ENCODE measurements around the gene MRPS21. TPM values are rescaled to one million over a fixed set of nuclear protein-coding genes. Genes with fewer than 3 reads are reported as not detected.
"Not testable (repeated sequence)": the region's sequence is repeated elsewhere in the genome, so short reads cannot be mapped to it uniquely, and the experiment has no call there.

Gene MRPS21
- total RNA-seq, 4 donors from 2014 or later: 35.7 to 45.3 (median 36.6) TPM

DNA sequence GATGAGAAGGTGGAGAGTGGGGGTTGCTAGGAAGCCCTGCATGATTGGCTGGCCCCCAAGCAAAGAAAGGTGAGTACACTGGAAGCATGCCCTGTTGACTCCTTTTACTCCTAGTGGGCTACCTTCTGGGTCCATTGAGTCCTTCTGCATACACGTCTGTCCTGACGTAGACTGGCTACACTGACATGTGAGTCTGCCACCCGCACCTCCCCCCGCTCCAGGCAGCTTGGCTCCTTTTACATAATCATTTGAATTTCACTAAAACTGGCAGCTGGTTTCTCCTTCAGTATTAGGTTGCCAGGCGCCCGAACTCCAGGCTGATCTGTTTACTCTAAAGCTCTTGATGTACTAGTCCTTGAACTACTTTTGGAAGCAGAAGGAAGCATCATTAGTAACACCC, 8.7 kb downstream of the MRPS21 start:
- TF ChIP-seq, protein P1, sequence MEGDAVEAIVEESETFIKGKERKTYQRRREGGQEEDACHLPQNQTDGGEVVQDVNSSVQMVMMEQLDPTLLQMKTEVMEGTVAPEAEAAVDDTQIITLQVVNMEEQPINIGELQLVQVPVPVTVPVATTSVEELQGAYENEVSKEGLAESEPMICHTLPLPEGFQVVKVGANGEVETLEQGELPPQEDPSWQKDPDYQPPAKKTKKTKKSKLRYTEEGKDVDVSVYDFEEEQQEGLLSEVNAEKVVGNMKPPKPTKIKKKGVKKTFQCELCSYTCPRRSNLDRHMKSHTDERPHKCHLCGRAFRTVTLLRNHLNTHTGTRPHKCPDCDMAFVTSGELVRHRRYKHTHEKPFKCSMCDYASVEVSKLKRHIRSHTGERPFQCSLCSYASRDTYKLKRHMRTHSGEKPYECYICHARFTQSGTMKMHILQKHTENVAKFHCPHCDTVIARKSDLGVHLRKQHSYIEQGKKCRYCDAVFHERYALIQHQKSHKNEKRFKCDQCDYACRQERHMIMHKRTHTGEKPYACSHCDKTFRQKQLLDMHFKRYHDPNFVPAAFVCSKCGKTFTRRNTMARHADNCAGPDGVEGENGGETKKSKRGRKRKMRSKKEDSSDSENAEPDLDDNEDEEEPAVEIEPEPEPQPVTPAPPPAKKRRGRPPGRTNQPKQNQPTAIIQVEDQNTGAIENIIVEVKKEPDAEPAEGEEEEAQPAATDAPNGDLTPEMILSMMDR (IDR thresholded peaks at IDR 0.05): no peak
- DNase-seq (ENCODE audit: low spot score) (no peak), ATAC-seq (ENCODE audit: low FRiP score) (no peak)

DNA sequence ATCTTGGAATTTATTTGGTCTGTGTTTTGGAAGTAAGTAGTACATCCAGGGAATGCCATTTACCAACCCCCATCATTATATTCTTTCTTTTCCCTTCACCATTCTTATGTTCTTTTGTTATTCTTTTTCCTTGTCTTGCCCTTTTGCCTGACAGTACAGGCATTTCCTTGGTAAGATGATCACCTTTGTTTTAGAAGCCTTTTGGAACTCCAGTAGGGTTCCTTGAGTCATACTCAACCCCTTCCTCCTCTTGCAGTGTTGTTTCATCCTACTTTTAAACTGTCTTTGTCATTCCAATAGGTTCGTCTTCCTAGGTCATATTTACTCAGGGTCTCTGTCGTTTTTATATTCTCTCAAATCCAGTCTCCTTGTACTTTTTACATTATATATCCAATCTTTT, 9.2 kb downstream of the MRPS21 start:
- DNase-seq (ENCODE audit: low spot score) (no peak), ATAC-seq (ENCODE audit: low FRiP score) (no peak)
- TF ChIP-seq, protein P1 (IDR thresholded peaks at IDR 0.05): no peak

DNA sequence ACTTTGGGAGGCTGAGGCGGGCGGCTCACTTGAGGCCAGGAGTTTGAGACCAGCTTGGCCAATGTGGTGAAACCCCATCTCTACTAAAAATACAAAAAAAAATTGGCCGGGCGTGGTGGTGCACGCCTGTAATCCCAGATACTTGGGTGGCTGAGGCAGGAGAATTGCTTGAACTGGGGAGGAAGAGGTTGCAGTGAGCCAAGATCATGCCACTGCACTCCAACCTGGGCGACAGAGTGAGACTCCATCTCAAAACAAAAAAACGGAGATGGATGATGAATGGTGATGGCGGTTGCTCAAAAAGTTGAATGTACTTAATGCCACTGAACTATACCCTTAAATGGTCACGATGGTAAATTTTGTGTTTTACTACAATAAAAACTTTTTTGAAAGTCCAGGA, 14.9 kb downstream of the MRPS21 start:
- DNase-seq (ENCODE audit: low spot score); ATAC-seq (ENCODE audit: low FRiP score): not testable (repeated sequence)

DNA sequence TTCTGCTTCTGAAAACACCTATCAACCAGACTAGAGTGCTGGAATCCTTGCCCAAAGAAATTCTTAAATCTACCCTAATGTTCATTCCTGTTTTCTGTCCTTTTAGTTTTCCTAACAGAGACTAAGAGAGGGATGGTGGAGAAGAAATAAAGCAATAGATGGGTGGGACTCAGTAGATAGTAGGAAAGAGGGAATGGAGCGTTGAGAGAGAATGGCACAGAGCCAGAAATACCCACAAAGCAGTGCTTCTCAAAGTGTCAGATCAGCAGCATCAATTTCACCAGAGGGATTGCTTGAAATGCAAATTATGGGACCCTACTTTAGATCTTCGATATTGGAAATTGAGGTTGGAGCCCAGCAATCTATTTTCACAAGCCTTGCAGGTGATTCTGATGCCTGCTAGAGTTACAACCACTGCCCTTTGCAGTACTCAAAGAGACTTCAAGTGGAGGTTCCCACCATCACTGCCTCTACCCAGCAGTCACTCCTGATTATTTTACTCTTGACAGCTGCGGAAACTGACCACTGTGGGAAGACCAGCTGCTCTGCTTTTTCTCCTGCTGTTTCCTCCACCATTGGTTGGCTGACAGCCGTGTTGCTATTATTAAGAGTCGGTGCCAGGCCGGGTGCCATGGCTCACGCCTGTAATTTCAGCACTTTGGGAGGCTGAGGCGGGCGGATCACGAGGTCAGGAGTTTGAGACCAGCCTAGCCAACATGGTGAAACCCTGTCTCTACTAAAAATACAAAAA, 16.3 kb downstream of the MRPS21 start:
- ATAC-seq (ENCODE audit: low FRiP score) (no peak), DNase-seq (ENCODE audit: low spot score) (no peak)
- TF ChIP-seq, protein P1 (IDR thresholded peaks at IDR 0.05): no peak

DNA sequence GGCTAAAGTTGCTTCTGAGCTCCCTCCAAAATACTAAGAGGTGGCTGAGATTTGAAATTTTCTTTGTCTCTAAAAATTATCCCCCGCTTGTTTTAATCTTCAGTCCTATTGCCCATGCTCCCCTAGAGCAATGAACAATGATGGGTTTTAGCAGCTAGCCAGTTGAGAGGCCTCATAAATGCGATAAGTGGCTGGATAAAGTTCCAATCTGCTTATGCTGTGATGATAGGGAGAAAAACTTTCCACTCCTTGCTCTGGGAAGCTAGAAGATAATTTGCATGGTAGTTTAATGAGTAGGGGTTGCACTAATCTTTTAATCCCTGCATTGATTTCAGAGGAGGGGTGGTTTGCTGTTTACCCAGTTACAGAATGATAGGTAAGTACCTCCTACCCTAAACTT, 18.1 kb downstream of the MRPS21 start:
- TF ChIP-seq, protein P1 (IDR thresholded peaks at IDR 0.05): no peak
- ATAC-seq (ENCODE audit: low FRiP score): no peak
- DNase-seq (ENCODE audit: low spot score): no peak

DNA sequence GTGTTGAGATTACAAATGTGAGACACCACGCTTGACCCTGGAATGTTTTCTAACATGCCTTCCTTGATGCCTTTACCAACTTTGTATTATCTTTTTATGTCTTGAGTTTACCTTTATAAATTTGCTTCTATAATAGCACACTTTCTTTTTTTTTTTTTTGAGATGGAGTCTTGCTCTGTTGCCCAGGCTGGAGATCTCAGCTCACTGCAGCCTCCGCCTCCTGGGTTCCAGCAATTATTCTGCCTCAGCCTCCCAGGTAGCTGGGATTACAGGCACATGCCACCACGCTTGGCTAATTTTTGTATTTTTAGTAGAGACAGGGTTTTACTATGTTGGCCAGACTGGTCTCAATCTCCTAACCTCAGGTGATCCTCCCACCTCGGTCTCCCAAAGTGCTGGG, 21.0 kb downstream of the MRPS21 start:
- ATAC-seq (ENCODE audit: low FRiP score); DNase-seq (ENCODE audit: low spot score): not testable (repeated sequence)

DNA sequence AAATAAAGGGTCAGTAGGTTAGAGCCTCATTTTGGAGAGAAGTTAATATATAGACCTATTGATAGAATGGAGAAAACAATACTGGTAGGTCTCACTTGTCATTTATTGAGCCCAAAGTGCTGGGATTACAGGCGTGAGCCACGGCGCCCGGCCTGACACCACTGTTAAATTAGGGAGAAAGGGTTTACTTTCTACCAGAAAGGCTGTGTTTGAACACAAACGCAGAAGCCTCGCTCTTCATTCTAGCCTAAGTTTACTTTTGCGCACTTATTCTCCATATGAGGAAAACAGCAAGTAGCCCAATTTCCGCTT, 27.0 kb downstream of the MRPS21 start:
- ATAC-seq (ENCODE audit: low FRiP score): no peak
- DNase-seq (ENCODE audit: low spot score): no peak
- TF ChIP-seq, protein P1 (IDR thresholded peaks at IDR 0.05): no peak

DNA sequence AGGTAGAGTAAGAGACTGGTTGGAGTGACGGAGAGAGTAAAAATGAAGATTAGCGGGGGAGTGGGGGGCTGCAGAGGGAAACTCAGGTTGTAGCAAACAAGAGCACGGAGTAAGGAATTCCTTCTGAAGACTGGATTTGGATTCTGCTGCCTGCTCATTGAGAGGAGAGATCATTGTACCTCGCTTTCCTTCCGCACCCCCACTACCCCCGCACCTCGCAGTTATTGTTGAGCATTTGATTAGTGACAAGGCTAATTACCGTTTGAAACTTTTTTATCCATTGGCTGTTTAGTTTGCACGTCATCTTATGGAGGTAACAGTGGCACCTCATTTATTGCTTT, 28.1 kb downstream of the MRPS21 start:
- no peak for ATAC-seq (ENCODE audit: low FRiP score)
- DNase-seq (ENCODE audit: low spot score): no peak
- TF ChIP-seq, protein P1 (IDR thresholded peaks at IDR 0.05): no peak
